Stimulated activated CD8-positive, alpha-beta memory T cell treated with anti-CD3 and anti-CD28 coated beads, Interleukin-4, amount 100 ng/mL, for 24 hours (primary cell): ENCODE data around the gene SLC36A1.

Experiments used
- DNase-seq: peaks from one replicate; pipeline ENCODE4 v3.0.0-alpha.2; 2020; ENCODE audit warnings: low read depth

SLC36A1 gene

GRCh38 chr5:151534350-151534749 lies 86.9 kb downstream of the SLC36A1 start:
- no peak for DNase-seq

- no peak for DNase-seq
These were observed 89.6 kb downstream of the SLC36A1 start for GRCh38 chr5:151537044-151537443.

- no peak for DNase-seq
These were observed 94.2 kb downstream of the SLC36A1 start for GRCh38 chr5:151541571-151541970.
